Pancreas (tissue), 10 donors: Measurements from ENCODE around the gene EZR. TPM values are rescaled to one million over a fixed set of nuclear protein-coding genes. Genes with fewer than 3 reads are reported as not detected.
A peak's percentile ranks its signal among the peaks of the same experiment; 100 is the strongest.

ENCODE experiments used
- ATAC-seq, 4 donors: fragments of 200-7000 bp; cut with Tn5 transposase; one replicate each; pipeline versions ENCODE4 v1.8.0 to v1.9.1; 2020; ENCODE audit warnings: mild to moderate bottlenecking in 4 of 4, moderate library complexity in 4 of 4
- DNase-seq, 6 donors: peaks; one replicate each; pipeline ENCODE4 v3.0.0-alpha.2; 2020
- FAIRE-seq: peaks from 2 replicates; lab custom pipeline; 2012; peaks lifted over from hg19 to GRCh38; lab: Jason Lieb, UNC
- H3K27ac ChIP-seq, 4 donors: fragments of 200-600 bp; sonication (generic); 1 replicate in 3 of 4; 2 replicates in 1 of 4; pipeline versions ENCODE4 v1.5.0 to v1.8.0; 2020
- H3K27me3 ChIP-seq, 4 donors: fragments of 200-600 bp; one replicate each; pipeline ENCODE4 v1.8.0; 2021
- H3K36me3 ChIP-seq, 3 donors: fragments of 200-600 bp; sonication (generic) in 1 of 3; one replicate each; pipeline versions ENCODE4 v1.5.0 to v1.8.0; 2020 to 2021
- H3K4me1 ChIP-seq, 3 donors: fragments of 200-600 bp; one replicate each; pipeline ENCODE4 v1.8.0; 2021
- H3K4me3 ChIP-seq, 4 donors: fragments of 200-600 bp; sonication (generic) in 2 of 4; one replicate each; pipeline versions ENCODE4 v1.5.0 to v1.8.0; 2020 to 2021
- H3K9me3 ChIP-seq, 4 donors: fragments of 200-600 bp; one replicate each; pipeline ENCODE4 v1.8.0; 2021
- WGBS, 2 donors: extraction: QIAGEN DNeasy Blood & Tissue Kit; methylation state at CpG; one replicate each; pipeline ENCODE4 v1.1.7; 2013; 5-methylcytosine and 5-hydroxymethylcytosine counted together
- intact Hi-C, 3 donors: fragments of 100-400 bp; cut with DNase I; formaldehyde crosslinking; loops; one replicate each; pipeline versions ENCODE4 v1.11.1 to v1.14.2; 2022
- polyA plus RNA-seq, 2 donors: library from polyadenylated mRNA; stranded (reverse); fragments of 200-250 nt; gene quantifications; one replicate each; pipeline ENCODE4 v1.2.3, GENCODE V29; 2013
- total RNA-seq, 6 donors: library from RNA; stranded (reverse); fragmentation: NEBNext Ultra II Directional in 4 of 6; extraction: Animal tissue kit (Norgen Biotek cat#: 25700) in 4 of 6; gene quantifications; one replicate each; pipeline versions ENCODE4 v1.2.1 to v1.2.4, GENCODE V29; 2021 to 2023
- TF ChIP-seq, protein P1 (sequence below), 4 donors: fragments of 200-600 bp; sonication (generic) in 3 of 4; IDR thresholded peaks; one replicate each; pipeline versions ENCODE4 v1.5.0 to v1.8.0; 2021; ENCODE audit warnings: antibody characterized with exemption in 4 of 4
- donor health status: healthy with polysubstance abuse.
- donor health status: DM: no; HTN: no; CAD: no; lungs with moderate emphysema.
- donor health status: DM: no; HTN: no; CAD: no.
- donor health status: control.
- donor health status: control.
- donor health status: Bipolar disorder and iron deficiency.
- donor health status: DM: yes; HTN: yes; CAD: no.
- donor health status: DM: no; HTN: no; CAD: no.
- donor health status: DM: no; HTN: no; CAD: no.
- donor health status: DM: yes; HTN: yes; CAD: no.

The EZR gene
- total and polyA plus RNA-seq, 8 donors: 68.1 to 109 (median 89.7) TPM

DNA sequence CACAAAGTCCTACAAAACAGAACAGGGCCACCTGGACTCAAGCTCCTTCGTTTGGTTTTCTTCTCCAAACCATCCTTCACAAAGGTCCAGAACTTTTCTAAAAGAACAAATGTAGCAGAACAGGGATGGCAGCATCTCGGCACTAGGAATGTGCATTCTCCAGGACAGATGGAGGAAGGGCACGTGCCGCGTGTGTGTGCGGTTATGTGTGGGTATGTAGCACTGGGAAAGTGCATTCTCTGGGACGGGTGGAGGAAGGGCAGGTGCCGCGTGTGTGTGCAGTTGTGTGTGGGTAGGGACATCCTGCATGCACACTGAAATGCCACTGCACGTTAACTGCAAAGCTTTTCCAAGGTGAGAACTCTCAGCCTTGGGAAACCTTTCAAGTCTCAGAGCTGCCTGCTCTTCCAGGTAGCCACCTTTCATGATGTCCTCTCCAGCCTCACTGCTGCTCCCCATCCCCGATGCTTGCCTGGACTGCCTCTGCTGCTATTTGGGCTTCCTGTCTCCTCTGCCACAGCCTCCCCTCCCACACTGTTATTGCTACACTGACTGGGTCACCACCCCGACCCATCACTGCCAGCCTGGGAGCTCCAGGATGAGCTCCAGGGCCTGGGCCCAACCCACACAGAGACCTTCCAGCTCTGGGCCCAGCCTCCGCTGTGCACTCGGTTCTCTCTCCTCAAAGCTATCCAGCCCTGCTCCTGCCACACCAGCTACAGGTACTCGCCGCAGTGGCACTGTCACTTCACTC lies 47.6 kb downstream of the EZR start:
- H3K27me3 ChIP-seq: no peaks in the 10 kb centered on the region
- peak in 1 of 6 donors; percentile 34 for DNase-seq
- no peak overlapping the region for H3K4me3 ChIP-seq
- intact Hi-C loops: no loop called here
- no peak for FAIRE-seq
- TF ChIP-seq, protein P1, sequence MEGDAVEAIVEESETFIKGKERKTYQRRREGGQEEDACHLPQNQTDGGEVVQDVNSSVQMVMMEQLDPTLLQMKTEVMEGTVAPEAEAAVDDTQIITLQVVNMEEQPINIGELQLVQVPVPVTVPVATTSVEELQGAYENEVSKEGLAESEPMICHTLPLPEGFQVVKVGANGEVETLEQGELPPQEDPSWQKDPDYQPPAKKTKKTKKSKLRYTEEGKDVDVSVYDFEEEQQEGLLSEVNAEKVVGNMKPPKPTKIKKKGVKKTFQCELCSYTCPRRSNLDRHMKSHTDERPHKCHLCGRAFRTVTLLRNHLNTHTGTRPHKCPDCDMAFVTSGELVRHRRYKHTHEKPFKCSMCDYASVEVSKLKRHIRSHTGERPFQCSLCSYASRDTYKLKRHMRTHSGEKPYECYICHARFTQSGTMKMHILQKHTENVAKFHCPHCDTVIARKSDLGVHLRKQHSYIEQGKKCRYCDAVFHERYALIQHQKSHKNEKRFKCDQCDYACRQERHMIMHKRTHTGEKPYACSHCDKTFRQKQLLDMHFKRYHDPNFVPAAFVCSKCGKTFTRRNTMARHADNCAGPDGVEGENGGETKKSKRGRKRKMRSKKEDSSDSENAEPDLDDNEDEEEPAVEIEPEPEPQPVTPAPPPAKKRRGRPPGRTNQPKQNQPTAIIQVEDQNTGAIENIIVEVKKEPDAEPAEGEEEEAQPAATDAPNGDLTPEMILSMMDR (IDR thresholded peaks at IDR 0.05): no peak
- H3K9me3 ChIP-seq: no peaks in the 10 kb centered on the region
- 91 to 93% methylated on average over 16 of the region's 16 CpGs for WGBS, 2 donors
- H3K4me1 ChIP-seq: no peaks in the 10 kb centered on the region
- no peak overlapping the region for H3K27ac ChIP-seq
- peaks cover 8 to 97% (median 48%) of the 10 kb centered on the region in 3 donors for H3K36me3 ChIP-seq
- ATAC-seq: no peak

DNA sequence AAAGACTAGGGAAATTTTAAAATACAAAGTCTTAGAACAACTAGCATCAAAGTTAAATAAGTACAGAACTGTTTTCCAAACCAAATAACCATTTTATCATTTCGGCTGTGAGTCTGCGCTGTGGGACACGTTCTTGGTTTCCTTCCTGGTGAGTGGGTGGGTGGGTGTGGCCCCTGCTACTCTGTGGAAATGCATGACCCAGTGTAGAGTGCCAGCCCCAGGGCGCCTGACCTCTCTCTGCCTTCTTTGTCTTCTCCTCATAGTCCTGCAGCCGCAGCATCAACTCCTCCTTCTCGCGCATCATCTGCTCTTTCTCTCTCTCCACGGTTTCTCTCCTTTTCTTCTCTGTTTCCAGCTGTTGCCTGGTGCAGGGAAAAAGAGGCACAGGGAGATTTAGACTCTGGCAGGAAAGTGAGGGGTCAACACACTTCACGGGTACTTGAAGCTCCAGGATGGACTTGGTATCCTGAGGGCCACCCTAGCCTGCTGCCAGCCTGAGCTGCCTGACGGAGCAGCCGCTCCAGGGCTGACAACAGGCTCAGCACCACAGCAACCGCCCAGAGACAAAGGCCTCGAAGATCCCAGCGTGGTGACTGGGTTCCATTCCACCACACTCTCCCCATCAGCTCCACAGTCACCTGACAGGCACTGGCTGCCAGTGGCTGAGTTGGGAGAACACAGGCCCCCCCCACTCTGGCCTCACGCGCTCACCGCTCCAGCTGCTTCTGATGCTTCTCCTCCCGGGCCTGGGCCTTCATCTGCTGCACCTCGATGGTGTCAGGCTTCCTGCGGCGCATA lies 48.4 kb downstream of the EZR start:
- no peaks in the 10 kb centered on the region for H3K9me3 ChIP-seq
- FAIRE-seq (no peak), DNase-seq (peak in 1 of 6 donors; percentile 62), ATAC-seq (no peak)
- no peaks in the 10 kb centered on the region for H3K4me1 ChIP-seq
- no peak overlapping the region for H3K27ac ChIP-seq
- H3K27me3 ChIP-seq: no peaks in the 10 kb centered on the region
- H3K4me3 ChIP-seq: no peak overlapping the region
- H3K36me3 ChIP-seq: peaks cover 10 to 96% (median 50%) of the 10 kb centered on the region in 3 donors
- TF ChIP-seq, protein P1 (IDR thresholded peaks at IDR 0.05): no peak
- WGBS, 2 donors: 76 to 77% methylated on average over 21 of the region's 21 CpGs
- intact Hi-C loops: no loop called here

DNA sequence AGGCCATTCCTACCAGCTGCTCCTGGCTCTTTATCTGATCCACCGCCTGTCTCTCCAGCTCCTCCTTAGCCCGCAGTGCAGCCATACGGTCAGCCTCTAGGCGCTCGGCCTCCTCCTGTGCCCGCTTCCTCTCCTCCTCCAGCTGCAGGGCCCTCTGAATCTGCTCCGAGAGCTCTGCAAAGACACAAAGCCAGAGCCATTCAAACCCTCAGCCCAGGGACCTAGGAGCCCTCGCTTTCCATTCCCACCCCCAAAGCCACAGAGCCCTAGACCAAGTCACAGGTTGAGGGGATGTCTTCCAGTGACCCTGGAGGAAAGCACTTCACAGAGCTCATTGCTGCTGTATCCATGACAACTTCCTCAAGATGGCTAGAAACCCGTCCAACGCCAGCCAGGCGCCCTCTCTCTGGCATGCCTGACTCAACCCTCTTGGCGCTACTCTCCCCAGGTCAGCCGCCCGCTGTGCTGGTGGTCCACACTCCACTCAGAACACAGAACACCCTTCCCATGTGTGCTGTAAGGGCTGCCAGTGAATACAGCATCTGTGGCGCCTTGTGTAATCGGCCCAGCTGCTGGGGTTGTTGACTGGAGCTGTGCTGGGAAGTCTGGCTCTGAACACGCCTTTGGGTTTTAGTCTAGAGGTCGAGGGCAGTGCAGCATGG lies 49.3 kb downstream of the EZR start:
- no peak for FAIRE-seq
- TF ChIP-seq, protein P1 (IDR thresholded peaks at IDR 0.05): no peak
- H3K4me3 ChIP-seq: no peak overlapping the region
- no peak for DNase-seq
- H3K27ac ChIP-seq: no peak overlapping the region
- H3K4me1 ChIP-seq: no peaks in the 10 kb centered on the region
- intact Hi-C loops: no loop called here
- no peaks in the 10 kb centered on the region for H3K27me3 ChIP-seq
- no peak for ATAC-seq
- 92% methylated on average over 18 of the region's 18 CpGs for WGBS, 2 donors
- H3K36me3 ChIP-seq: peaks cover 10 to 95% (median 48%) of the 10 kb centered on the region in 3 donors
- H3K9me3 ChIP-seq: no peaks in the 10 kb centered on the region

DNA sequence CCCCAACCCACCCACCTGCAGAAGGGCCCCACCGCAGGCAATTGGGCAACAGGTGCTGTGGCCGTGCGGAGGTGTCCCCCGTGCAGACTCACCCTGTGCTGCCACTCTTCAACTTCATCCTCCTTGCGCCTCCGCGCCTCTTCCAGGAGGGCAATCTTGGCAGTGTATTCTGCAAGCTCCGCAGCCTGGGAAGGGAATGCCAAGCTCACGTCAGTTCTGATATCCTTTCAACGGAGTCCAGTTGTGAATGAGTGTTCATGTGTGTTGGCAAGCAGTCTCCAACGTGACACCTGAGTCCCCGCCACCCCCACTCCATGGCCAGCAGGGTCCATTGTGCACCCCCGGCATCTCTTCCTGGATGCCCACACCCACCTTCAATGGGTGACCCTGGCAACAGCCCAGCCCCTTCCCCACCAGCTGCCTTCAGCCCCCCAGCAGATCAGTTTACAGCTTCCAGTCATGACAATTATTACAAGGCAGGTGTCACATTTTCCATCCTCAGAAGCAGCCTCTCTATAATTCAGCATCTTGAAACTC lies 49.9 kb downstream of the EZR start:
- H3K4me1 ChIP-seq: no peaks in the 10 kb centered on the region
- no peak overlapping the region for H3K27ac ChIP-seq
- no peaks in the 10 kb centered on the region for H3K9me3 ChIP-seq
- DNase-seq (no peak), ATAC-seq (no peak), FAIRE-seq (no peak)
- H3K36me3 ChIP-seq: peaks cover 10 to 92% (median 48%) of the 10 kb centered on the region in 3 donors
- TF ChIP-seq, protein P1 (IDR thresholded peaks at IDR 0.05): no peak
- intact Hi-C loops: no loop called here
- 88 to 91% methylated on average over 11 to 13 of the region's 13 CpGs for WGBS, 2 donors
- no peak overlapping the region for H3K4me3 ChIP-seq
- no peaks in the 10 kb centered on the region for H3K27me3 ChIP-seq
